HG03175 (cell line): Measurements from ENCODE around the gene HIBADH.
"Not testable (repeated sequence)": the region's sequence is repeated elsewhere in the genome, so short reads cannot be mapped to it uniquely, and the experiment has no call there.

Source experiments
- ATAC-seq: cut with Tn5 transposase; IDR thresholded peaks from one replicate; pipeline ENCODE4 v1.9.1; 2021; ENCODE audit warnings: mild to moderate bottlenecking, moderate library complexity; ENCODE audit not compliant: unreplicated experiment

HIBADH gene

GRCh38 chr7:27639048-27639447, 23.6 kb downstream of the HIBADH start:
- ATAC-seq, result not testable (repeated sequence)

GRCh38 chr7:27636326-27637006, 26.2 kb downstream of the HIBADH start:
- no peak for ATAC-seq

DNA sequence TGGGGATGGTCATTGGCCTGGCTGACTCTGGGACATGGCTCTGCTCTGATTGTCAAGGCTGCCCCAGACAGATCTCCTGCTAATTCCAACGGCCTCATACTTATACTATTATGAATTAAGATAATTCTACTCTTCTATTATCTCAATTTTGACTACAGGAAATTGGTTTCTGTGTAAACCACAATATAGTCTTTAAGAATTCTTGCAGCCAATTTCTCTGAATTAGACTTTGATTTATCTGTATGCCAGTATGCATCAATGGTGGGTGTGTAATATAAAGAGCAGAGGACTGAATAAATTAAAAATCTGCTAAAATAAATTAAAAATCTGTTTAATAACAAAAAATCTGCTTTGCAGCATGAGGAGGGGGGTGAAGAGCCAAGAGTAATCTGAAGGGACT, 27.0 kb downstream of the HIBADH start:
- no peak for ATAC-seq

DNA sequence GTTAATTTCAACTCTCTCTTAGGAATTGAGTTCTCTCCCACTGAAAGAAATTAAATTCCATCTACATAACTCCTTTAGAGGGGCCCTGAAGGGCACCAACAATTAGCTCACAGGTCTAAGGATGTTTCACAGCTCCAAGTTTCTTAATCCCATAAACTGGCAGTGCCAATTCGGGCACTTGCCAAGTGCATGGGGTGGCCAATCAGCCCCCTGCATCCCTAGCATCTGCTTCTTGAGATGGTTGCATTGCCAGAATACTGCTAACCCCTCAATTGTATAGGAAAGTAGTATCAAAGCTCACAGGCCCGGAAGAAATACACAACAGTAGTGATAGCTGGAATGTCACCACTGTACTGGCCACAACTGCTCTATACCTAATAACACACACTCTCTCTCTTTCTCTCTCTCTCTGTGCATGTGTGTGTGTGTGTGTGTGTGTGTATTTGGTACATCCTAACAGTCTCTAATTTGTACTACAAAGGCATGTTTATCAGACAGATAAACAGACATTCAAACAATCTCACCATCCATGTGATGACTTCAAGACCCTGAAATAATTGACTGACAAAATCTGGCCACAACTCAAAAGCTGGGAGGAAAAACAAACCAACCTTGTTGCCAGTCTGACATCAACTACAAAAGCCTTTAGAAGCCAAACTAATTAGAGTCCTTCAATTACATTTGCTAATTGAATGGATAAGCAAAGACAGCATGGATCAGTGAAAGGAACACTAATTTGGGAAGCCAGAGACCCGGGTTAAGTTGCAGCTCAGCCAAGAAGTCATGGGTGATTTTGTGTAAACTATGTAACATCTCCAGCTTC, 27.8 kb downstream of the HIBADH start:
- no peak for ATAC-seq

GRCh38 chr7:27633062-27633461, 29.6 kb downstream of the HIBADH start:
- no peak for ATAC-seq

DNA sequence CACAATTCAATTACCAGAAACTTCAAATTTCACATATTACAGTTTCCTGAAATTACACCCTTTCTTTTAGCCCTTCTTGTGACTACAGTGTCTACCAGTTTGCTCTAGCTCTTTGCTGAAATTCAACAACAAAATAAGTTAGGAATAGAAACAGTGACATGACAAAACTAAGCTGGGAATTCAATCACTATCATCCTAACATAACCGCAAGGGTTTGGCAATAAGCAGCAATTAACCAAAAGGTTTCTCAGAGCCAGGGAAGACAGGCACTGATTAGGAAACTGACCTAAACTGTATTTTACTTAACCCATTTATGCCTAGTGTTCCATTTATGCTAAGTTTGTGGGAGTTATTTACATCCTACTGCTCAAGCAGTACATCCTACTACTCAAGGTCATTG, 31.3 kb downstream of the HIBADH start:
- ATAC-seq, result no peak

DNA sequence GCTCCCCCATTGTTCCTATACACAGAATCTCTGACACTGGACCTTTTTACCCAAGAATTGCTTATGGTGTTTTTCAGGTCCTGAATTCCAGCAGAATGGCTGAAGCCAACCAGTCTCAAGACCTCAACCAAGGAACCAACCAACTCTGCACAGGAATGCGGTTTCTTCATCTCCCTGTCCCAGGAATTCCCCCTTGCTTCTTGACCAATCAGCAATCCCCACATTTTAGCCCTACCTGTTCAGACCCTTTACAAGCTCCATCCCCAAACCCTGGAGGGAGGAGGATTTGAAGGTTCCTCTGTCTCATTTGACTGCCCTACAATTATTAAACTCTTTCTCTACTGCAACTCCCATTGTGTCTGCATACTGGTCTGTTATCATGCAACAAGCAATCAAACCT, 35.5 kb downstream of the HIBADH start:
- no peak for ATAC-seq

DNA sequence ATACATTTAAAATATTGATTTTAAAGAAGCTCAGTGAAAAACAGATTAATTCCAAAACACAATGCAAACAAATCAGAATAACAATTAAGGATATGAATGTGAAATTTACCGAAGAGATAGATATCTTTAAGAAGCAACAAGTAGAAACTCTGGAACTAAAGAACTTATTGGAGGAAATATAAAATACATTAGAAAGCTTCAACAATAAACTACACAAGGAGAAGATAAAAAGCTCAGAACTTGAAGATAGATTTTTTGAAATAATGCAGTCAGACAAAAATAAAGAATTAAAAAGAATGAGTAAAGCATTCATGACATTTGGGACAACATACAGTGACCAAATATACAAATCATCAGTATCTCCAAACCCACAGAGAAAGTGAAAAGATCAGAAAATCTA, 43.2 kb downstream of the HIBADH start:
- no peak for ATAC-seq

DNA sequence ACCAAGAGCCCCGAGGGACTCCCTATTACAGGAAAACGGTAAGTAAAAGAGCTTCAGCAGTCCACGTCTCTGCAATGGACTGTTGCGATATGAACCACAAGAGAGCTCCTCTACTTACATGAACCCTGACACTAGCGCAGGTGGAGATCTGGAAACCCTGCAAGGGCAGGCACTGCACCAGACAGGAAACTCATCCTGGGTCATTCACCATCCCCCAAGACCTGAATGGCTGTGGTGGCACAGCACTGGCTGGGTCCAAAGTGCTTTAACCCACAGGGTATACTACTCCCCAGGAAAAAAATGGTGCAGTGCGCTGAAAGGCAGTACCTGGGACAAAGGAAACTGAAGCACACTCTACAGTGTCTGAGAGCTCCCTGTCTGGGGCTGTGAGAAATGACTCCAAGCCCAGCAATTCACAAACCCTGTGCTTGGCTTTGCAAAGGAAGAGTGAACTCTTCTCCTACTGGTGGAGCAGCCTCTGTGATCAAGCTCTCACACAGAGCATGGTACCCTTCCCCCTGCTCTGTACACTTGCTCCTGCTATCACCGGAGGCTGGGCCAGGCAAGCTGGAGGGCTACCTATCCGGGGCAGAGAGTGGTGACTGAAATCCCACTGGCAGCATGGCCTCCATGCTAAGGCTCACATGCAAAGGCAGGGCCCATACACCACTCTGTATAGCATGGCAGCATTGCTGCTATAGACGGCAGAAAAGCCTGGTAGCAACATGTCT, 44.9 kb downstream of the HIBADH start:
- ATAC-seq, result no peak

DNA sequence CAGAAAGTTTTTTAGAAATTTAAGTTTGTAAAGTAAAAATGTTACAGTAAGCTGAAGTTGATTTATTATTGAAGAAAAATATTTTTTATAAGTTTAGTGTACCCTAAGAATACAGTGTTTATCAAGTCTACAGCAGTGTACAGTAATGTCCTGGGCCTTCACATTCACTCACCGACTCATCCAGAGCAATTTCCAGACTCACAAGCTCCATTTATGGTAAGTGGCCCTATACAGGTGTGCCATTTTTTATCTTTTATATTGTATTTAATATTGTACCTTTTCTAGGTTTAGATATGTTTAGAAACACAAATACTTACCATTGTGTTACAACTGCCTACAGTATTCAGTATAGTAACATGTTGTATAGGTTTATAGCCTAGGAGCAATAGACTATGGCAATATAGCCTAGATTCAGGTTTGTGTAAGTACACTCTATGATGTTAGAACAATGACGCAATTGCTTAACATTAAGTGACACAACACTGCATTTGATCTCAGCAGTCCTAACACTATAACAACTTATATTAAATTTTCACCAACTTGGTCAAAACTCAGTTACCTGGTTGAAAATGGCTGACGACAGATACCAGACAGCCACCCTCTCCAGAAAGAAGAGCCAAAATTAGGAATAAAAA, 45.7 kb downstream of the HIBADH start:
- no peak for ATAC-seq

DNA sequence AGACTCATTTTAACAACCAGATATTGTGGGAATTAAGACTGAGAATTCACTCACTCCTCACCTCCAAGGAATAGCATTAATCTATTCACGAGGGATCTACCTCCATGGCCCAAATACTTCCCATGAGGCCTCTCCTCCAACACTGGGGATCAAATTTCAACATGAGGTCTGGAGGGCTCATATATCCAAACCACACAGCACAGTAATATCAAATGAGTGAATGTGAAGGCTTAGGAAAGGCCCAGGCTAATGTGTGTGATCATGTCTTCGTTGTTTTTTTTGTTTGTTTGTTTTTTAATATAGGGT, 46.5 kb downstream of the HIBADH start:
- ATAC-seq, result no peak

DNA sequence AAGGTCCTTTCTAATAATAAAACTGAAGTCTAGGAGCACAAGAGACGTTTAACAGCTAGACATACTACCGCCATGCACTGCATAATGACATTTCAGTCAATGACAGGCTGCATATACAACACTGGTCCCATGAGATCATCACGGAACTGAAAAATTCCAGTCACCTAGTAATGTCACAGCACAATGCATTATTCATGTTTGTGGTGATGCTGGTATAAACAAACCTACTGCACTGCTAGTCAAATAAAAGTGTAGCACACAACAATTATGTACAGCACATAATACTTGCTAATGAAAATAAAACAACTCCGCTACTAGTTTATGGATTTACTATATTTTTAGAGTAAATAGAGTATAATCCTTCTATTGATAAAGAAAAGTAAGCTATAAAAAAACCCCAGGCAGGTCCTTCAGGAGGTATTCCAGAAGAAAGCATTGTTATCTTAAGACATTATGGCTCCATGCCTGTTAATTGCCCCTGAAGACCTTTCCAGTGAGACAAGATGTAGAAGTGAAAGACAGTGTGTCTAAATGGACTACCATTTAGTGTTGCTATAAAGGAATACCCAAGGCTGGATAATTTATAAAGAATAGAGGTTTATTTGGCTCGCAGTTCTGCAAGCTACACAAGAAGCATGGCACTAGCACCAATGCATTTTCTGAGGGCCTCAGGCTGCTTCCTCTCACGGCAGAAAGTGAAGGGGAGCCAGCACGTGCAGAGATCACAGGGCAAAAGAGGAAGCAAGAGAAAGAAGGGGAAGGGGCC, 47.1 kb downstream of the HIBADH start:
- ATAC-seq, result no peak

GRCh38 chr7:27614095-27614494, 48.6 kb downstream of the HIBADH start:
- ATAC-seq, result no peak

DNA sequence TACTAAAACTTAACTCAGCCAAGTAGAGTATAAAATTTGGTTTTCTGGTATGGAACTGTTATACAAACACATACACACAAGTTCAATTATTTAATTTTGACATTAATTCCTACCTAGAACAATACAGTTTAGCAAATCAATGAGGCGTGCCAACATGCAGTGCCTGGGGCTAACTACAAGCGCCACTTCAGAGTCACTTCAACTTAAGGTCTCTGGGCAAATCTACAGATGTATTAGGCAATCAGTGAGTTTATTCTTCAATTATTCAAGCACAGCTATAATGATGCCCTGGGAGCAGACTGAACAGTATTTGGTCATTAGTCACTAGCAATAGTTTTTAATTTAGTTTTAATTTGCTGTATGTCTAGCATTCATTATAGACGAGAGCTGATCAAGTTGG, 51.6 kb downstream of the HIBADH start:
- no peak for ATAC-seq

- no peak for ATAC-seq
These were observed 53.7 kb downstream of the HIBADH start for GRCh38 chr7:27608776-27609495.

GRCh38 chr7:27607210-27607606, 55.5 kb downstream of the HIBADH start:
- no peak for ATAC-seq

GRCh38 chr7:27606270-27607209, 56.1 kb downstream of the HIBADH start:
- no peak for ATAC-seq

- ATAC-seq, result no peak
These were observed 56.9 kb downstream of the HIBADH start for GRCh38 chr7:27605689-27606269.

GRCh38 chr7:27605283-27605682, 57.4 kb downstream of the HIBADH start:
- ATAC-seq, result no peak
